Neural crest cell (in vitro differentiated cells): ENCODE measurements around the gene RFNG. TPM values are rescaled to one million over a fixed set of nuclear protein-coding genes. Genes with fewer than 3 reads are reported as not detected.

Source experiments
- DNase-seq: peaks from one replicate; pipeline ENCODE4 v3.0.0; 2021; ENCODE audit warnings: low read depth, mixed read lengths, low spot score
- H3K27ac Mint-ChIP-seq: one replicate; pipeline ENCODE4 v1.8.0; 2021; ENCODE audit warnings: mild to moderate bottlenecking, mixed read lengths; ENCODE audit not compliant: unreplicated experiment
- H3K27me3 Mint-ChIP-seq: 2 replicates; pipeline ENCODE4 v1.8.0; 2021; ENCODE audit warnings: low read depth, mild to moderate bottlenecking, mixed read lengths
- H3K36me3 Mint-ChIP-seq: 2 replicates; pipeline ENCODE4 v1.8.0; 2021; ENCODE audit warnings: low read depth, mild to moderate bottlenecking, mixed read lengths
- H3K4me1 Mint-ChIP-seq: 2 replicates; pipeline ENCODE4 v1.8.0; 2021; ENCODE audit warnings: mixed read lengths
- H3K4me3 Mint-ChIP-seq: one replicate; pipeline ENCODE4 v1.8.0; 2021; ENCODE audit warnings: mild to moderate bottlenecking, mixed read lengths
- H3K9me3 Mint-ChIP-seq: 2 replicates; pipeline ENCODE4 v1.8.0; 2021; ENCODE audit warnings: mixed read lengths
- CTCF ChIP-seq: fragments of 200-600 bp; sonication (generic); conservative IDR thresholded peaks from 2 replicates; pipeline ENCODE4 v1.5.0; 2021; ENCODE audit warnings: antibody characterized with exemption, mild to moderate bottlenecking
- total RNA-seq: library from RNA; stranded (reverse); gene quantifications from 2 replicates; pipeline ENCODE4 v1.2.1, GENCODE V29; 2021

RFNG gene
- total RNA-seq, 1 donor from 2014 or later = 46.0 TPM

GRCh38 chr17:82091264-82092066 is 39.9 kb upstream of the RFNG start:
- TF ChIP-seq CTCF = no peak
- Mint-ChIP-seq H3K4me3 (no peak overlapping the region), H3K36me3 (no peaks in the 10 kb centered on the region), H3K4me1 (peaks cover 4% of the 10 kb centered on the region), H3K27ac (no peak overlapping the region), H3K27me3 (no peaks in the 10 kb centered on the region), H3K9me3 (no peaks in the 10 kb centered on the region)
- no peak for DNase-seq

GRCh38 chr17:82090549-82091263 is 39.1 kb upstream of the RFNG start:
- peak overlapping the region; percentile 4 for H3K4me3 Mint-ChIP-seq
- no peak for DNase-seq
- H3K9me3 Mint-ChIP-seq = no peaks in the 10 kb centered on the region
- no peak overlapping the region for H3K27ac Mint-ChIP-seq
- H3K4me1 Mint-ChIP-seq = no peaks in the 10 kb centered on the region
- no peaks in the 10 kb centered on the region for H3K27me3 Mint-ChIP-seq
- no peak for TF ChIP-seq CTCF
- no peaks in the 10 kb centered on the region for H3K36me3 Mint-ChIP-seq

- no peak overlapping the region for H3K27ac Mint-ChIP-seq
- H3K4me1 Mint-ChIP-seq = no peaks in the 10 kb centered on the region
- no peaks in the 10 kb centered on the region for H3K9me3 Mint-ChIP-seq
- no peak for TF ChIP-seq CTCF
- H3K4me3 Mint-ChIP-seq = no peak overlapping the region
- H3K36me3 Mint-ChIP-seq = no peaks in the 10 kb centered on the region
- no peaks in the 10 kb centered on the region for H3K27me3 Mint-ChIP-seq
- DNase-seq = no peak
Observed at GRCh38 chr17:82089723-82090548, 38.3 kb upstream of the RFNG start.

- DNase-seq = no peak
- Mint-ChIP-seq H3K27ac (no peak overlapping the region), H3K36me3 (no peaks in the 10 kb centered on the region), H3K9me3 (no peaks in the 10 kb centered on the region), H3K27me3 (no peaks in the 10 kb centered on the region), H3K4me1 (no peaks in the 10 kb centered on the region), H3K4me3 (no peak overlapping the region)
- TF ChIP-seq CTCF = no peak
Observed at GRCh38 chr17:82088838-82089722, 37.5 kb upstream of the RFNG start.
